K562 (cell line): ENCODE data around the gene ZNF837. TPM values are rescaled to one million over a fixed set of nuclear protein-coding genes. Genes with fewer than 3 reads are reported as not detected.
A peak's percentile ranks its signal among the peaks of the same experiment; 100 is the strongest.

ENCODE experiments used
- ATAC-seq: fragments of 200-7000 bp; cut with Tn5 transposase; 3 replicates; pipeline ENCODE4 v1.9.1; 2020; ENCODE audit warnings: moderate library complexity
- BruUV-seq: library from RNA; stranded (reverse); fragments of 400-500 nt; replicated peaks from 2 replicates; lab custom pipeline; 2021; lab: Mats Ljungman, UMichigan
- CTCF ChIA-PET: fragments of 300-600 bp; formaldehyde crosslinking; extraction: SDS; loops from one replicate; lab custom pipeline; 2021; ENCODE audit warnings: low intra/inter-chr PET ratio; lab: Yijun Ruan, JAX
- POLR2A ChIA-PET: fragments of 300-600, 350-650 bp; sonication (Branson Sonifier 250); formaldehyde crosslinking; extraction: SDS; loops from one replicate; lab custom pipeline; 2021; ENCODE audit warnings: antibody characterized with exemption, inconsistent platforms; lab: Yijun Ruan, JAX
- DNase-seq, 4 experiments: peaks; one replicate each; pipeline versions ENCODE4 v3.0.0 to v3.0.0-alpha.2; 2011 to 2018; ENCODE audit warnings: low spot score in 3 of 4, mixed read lengths in 3 of 4; ENCODE audit errors: extremely low read depth in 1 of 4
- FAIRE-seq: peaks from 2 replicates; lab custom pipeline; 2011; peaks lifted over from hg19 to GRCh38; lab: Jason Lieb, UNC
- H2AFZ ChIP-seq: 2 replicates; pipeline ENCODE4 v1.6.0; 2011; ENCODE audit warnings: low read depth, low read length, control low read depth, inconsistent platforms
- H3K27ac ChIP-seq: fragments of 200-600 bp; 3 replicates; pipeline ENCODE4 v1.8.0; 2011; ENCODE audit warnings: low read depth, mild to moderate bottlenecking, control low read depth, inconsistent platforms, low read length, moderate library complexity, mixed read lengths; ENCODE audit errors: extremely low read depth
- H3K27me3 ChIP-seq, 2 experiments: fragments of 300-600 bp in 1 of 2; 2 replicates in 1 of 2; 3 replicates in 1 of 2; pipeline versions ENCODE4 v1.6.0 to v1.8.0; 2011; ENCODE audit warnings: inconsistent platforms in 2 of 2, low read length in 2 of 2, mild to moderate bottlenecking in 1 of 2, mixed read lengths in 1 of 2, moderate library complexity in 1 of 2; ENCODE audit not compliant: control insufficient read depth in 2 of 2, insufficient read depth in 2 of 2
- H3K36me3 ChIP-seq: fragments of 300-600 bp; 3 replicates; pipeline ENCODE4 v1.8.0; 2011; ENCODE audit warnings: mild to moderate bottlenecking, low read length, inconsistent platforms; ENCODE audit not compliant: control insufficient read depth, insufficient read depth
- H3K4me1 ChIP-seq, 2 experiments: fragments of 200-600 bp in 1 of 2; replicated peaks in 1 of 2; 2 replicates in 1 of 2; 3 replicates in 1 of 2; pipeline versions ENCODE4 v1.5.1 to v1.8.0; 2011; ENCODE audit warnings: inconsistent platforms in 2 of 2, low read length in 2 of 2, mild to moderate bottlenecking in 1 of 2, mixed read lengths in 1 of 2, moderate library complexity in 1 of 2; ENCODE audit not compliant: control insufficient read depth in 2 of 2, insufficient read depth in 2 of 2
- H3K4me2 ChIP-seq: 2 replicates; pipeline ENCODE4 v1.6.1; 2011; ENCODE audit warnings: low read length, control low read depth, inconsistent platforms, mixed read lengths; ENCODE audit not compliant: insufficient read depth
- H3K4me3 ChIP-seq: fragments of 200-600 bp; sonication (generic), shearing (Covaris generic); 2 replicates; pipeline ENCODE4 v1.5.1; 2016; ENCODE audit warnings: control low read depth, inconsistent platforms
- H3K79me2 ChIP-seq: fragments of 200-600 bp; 3 replicates; pipeline ENCODE4 v1.8.0; 2011; ENCODE audit warnings: low read length, inconsistent platforms; ENCODE audit not compliant: control insufficient read depth, insufficient read depth
- H3K9ac ChIP-seq, 2 experiments: 2 replicates each; pipeline versions ENCODE4 v1.6.0 to v1.6.1; 2011; ENCODE audit warnings: low read depth in 2 of 2, low read length in 2 of 2, control low read depth in 1 of 2, inconsistent platforms in 1 of 2, mild to moderate bottlenecking in 1 of 2, mixed read lengths in 1 of 2; ENCODE audit not compliant: insufficient read depth in 1 of 2
- H3K9me1 ChIP-seq: one replicate; pipeline ENCODE4 v1.6.0; 2011; ENCODE audit warnings: inconsistent platforms, mild to moderate bottlenecking, low read length, moderate library complexity; ENCODE audit not compliant: control insufficient read depth, insufficient read depth
- H3K9me3 ChIP-seq: replicated peaks from 2 replicates; pipeline ENCODE4 v1.5.1; 2011; ENCODE audit warnings: low read depth, low read length, inconsistent platforms; ENCODE audit not compliant: control insufficient read depth, insufficient read depth
- H4K20me1 ChIP-seq: replicated peaks from 2 replicates; pipeline ENCODE4 v1.6.1; 2011; ENCODE audit warnings: low read length, inconsistent platforms, mixed read lengths; ENCODE audit not compliant: control insufficient read depth, insufficient read depth
- POLR2G ChIP-seq: fragments of 200-400 bp; formaldehyde crosslinking; IDR thresholded peaks from 2 replicates; pipeline ENCODE4 v1.6.1; 2017; ENCODE audit warnings: low read depth, mild to moderate bottlenecking, antibody characterized with exemption, low read length, moderate library complexity
- ZNF431 ChIP-seq: sonication (generic); formaldehyde crosslinking; IDR thresholded peaks from 2 replicates; pipeline ENCODE4 v1.8.0; 2022; ENCODE audit warnings: mild to moderate bottlenecking, missing genetic modification reagents
- WGBS: fragments of 100-300 bp; shearing (Covaris generic); methylation state at CpG from one replicate; pipeline ENCODE4 v1.1.6; 2016; ENCODE audit warnings: low coverage, mixed read lengths; ENCODE audit not compliant: insufficient coverage; ENCODE audit errors: missing lambda C conversion rate; 5-methylcytosine and 5-hydroxymethylcytosine counted together
- in situ Hi-C: fragments of 300-500 bp; cut with MboI; formaldehyde crosslinking; loops from 4 replicates; pipeline ENCODE4 v1.15.0; 2018; ENCODE audit warnings: inconsistent platforms, mixed read lengths
- intact Hi-C: fragments of 100-400 bp; cut with micrococcal nuclease; formaldehyde crosslinking; loops from 2 replicates; pipeline ENCODE4 v1.14.2; 2022
- polyA plus RNA-seq, 8 experiments: library from polyadenylated mRNA; depleted of rRNA in 4 of 8; stranded (reverse) in 5 of 8; unstranded in 3 of 8; fragments of >200 nt; fragmentation: Nextera tagmentation in 2 of 8; fragmentation: Illumina TruSeq in 1 of 8; extraction: Ambion mirVana in 2 of 8; extraction: Trizol in 1 of 8; gene quantifications; 2 replicates each; pipeline versions ENCODE4 v1.2.1 to v1.2.3, GENCODE V29; 2011 to 2014; ENCODE audit warnings: inconsistent platforms in 1 of 8, missing spikeins in 1 of 8
- total RNA-seq, 7 experiments: library from RNA; depleted of rRNA in 6 of 7; stranded (reverse); fragments of >200 nt in 6 of 7; fragmentation: Illumina TruSeq in 2 of 7; extraction: Trizol in 2 of 7; gene quantifications; 2 replicates each; pipeline versions ENCODE4 v1.2.1 to v1.2.3, GENCODE V29; 2011 to 2021; ENCODE audit warnings: low replicate concordance in 1 of 7

Gene ZNF837
- total and polyA plus RNA-seq, 9 of the 15 experiments (the other 6 are each of a cell fraction or from before 2014, with no cell fraction given), result 0.11 to 2.1 (median 0.57) TPM; not detected in 4

DNA sequence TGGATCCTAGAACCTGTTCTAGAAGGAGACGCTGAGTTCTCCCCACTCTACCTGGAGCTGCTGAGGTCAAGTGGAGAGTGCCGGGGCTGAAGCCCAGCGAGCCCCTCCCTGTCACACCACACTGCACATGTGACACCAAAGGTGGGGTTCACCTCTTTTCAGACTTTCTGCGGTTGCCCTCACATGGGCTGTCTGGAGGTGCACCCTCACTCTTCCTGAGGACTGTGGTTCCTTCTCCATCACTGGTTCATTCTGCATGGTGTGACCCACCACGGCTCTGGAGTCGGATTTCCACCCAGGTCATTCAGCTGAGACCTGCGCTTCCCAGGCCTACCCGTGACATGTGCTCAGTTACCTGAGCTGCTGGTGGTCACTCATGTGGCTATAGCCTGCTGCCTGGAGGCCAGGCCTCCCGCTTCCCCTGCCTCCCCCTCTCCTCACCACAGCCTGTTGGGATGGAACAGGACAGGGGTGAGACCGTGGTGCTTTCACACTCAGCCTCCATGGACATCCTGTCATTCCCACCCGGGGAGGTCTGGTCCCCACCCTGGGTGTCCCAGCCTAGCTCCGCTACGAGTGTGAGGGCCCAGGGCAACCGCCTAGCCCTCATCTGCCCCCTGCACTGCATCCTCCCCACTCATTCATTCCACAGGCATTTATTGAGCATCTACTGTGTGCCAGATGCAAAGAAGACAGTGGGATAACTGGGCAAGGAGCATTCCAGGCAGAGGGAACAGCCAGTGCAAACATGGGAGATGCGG lies 26.9 kb downstream of the ZNF837 start:
- Histone ChIP-seq H3K79me2 (no peaks in the 10 kb centered on the region), H3K36me3 (no peaks in the 10 kb centered on the region), H3K9ac (peak overlapping the region in 1 of 2 experiments; percentile 14; a peak in 1 of 4 replicates), H3K9me3 (no peaks in the 10 kb centered on the region), H4K20me1 (no peaks in the 10 kb centered on the region), H3K4me2 (no peak overlapping the region), H3K4me3 (no peak overlapping the region), H3K4me1 (peaks cover 0 to 22% of the 10 kb centered on the region in 2 experiments; a peak in 2 of 5 replicates), H3K9me1 (no peaks in the 10 kb centered on the region), H3K27ac (no peak overlapping the region), H2AFZ (no peak overlapping the region), H3K27me3 (no peaks in the 10 kb centered on the region)
- in situ Hi-C loops, result no loop called here
- 51% methylated on average over 14 of the region's 15 CpGs for WGBS
- no TSS peak for BruUV-seq
- DNase-seq, result no peak
- ATAC-seq, result no peak; the same call in 2 of the 3 replicates
- intact Hi-C loops, result no loop called here
- CTCF ChIA-PET, result no interaction called here
- no peak for FAIRE-seq
- POLR2A ChIA-PET, result interaction anchor here (1.0 kb wide), 1 partner anchor 9 kb away, joined by 5 read pairs; the partner anchor contains the start of gene ZNF497
- 0 out of 2 replicates have a peak, but pooled peaks have one; percentile 29 for TF ChIP-seq POLR2G
- TF ChIP-seq ZNF431, result no peak
